Stimulated activated CD4-positive, alpha-beta T cell treated with anti-CD3 and anti-CD28 coated beads, Interleukin-2, amount 100 ng/mL, for 24 hours (primary cell): ENCODE measurements around the gene VWA5B1.

Source experiments
- DNase-seq, 2 donors: peaks; one replicate each; pipeline ENCODE4 v3.0.0-alpha.2; 2020

Gene VWA5B1

GRCh38 chr1:20371883-20372282 is 81.2 kb downstream of the VWA5B1 start:
- no peak for DNase-seq

GRCh38 chr1:20372676-20373075 is 82.0 kb downstream of the VWA5B1 start:
- DNase-seq = no peak

- no peak for DNase-seq
Measured at GRCh38 chr1:20373286-20373685, 82.6 kb downstream of the VWA5B1 start.

- no peak for DNase-seq
Measured at GRCh38 chr1:20373764-20374163, 83.1 kb downstream of the VWA5B1 start.

GRCh38 chr1:20375563-20375962 is 84.9 kb downstream of the VWA5B1 start:
- no peak for DNase-seq

- no peak for DNase-seq
Measured at GRCh38 chr1:20376171-20376570, 85.5 kb downstream of the VWA5B1 start.

GRCh38 chr1:20376880-20377494 is 86.3 kb downstream of the VWA5B1 start:
- DNase-seq = peak; percentile 71 to 77

- no peak for DNase-seq
Measured at GRCh38 chr1:20377516-20378270, 87.0 kb downstream of the VWA5B1 start.

GRCh38 chr1:20379075-20379474 is 88.4 kb downstream of the VWA5B1 start:
- no peak for DNase-seq

GRCh38 chr1:20380175-20380574 is 89.5 kb downstream of the VWA5B1 start:
- no peak for DNase-seq

- DNase-seq = no peak
Measured at GRCh38 chr1:20380616-20381035, 90.0 kb downstream of the VWA5B1 start.

- no peak for DNase-seq
Measured at GRCh38 chr1:20381045-20381641, 90.5 kb downstream of the VWA5B1 start.

GRCh38 chr1:20381961-20382360 is 91.3 kb downstream of the VWA5B1 start:
- no peak for DNase-seq

GRCh38 chr1:20382711-20383110 is 92.0 kb downstream of the VWA5B1 start:
- no peak for DNase-seq

GRCh38 chr1:20383631-20384030 is 93.0 kb downstream of the VWA5B1 start:
- no peak for DNase-seq

- no peak for DNase-seq
Measured at GRCh38 chr1:20385630-20386029, 95.0 kb downstream of the VWA5B1 start.

- DNase-seq = no peak
Measured at GRCh38 chr1:20386323-20387081, 95.8 kb downstream of the VWA5B1 start.

- DNase-seq = no peak
Measured at GRCh38 chr1:20389571-20389970, 98.9 kb downstream of the VWA5B1 start.

GRCh38 chr1:20390589-20391331 is 100.1 kb downstream of the VWA5B1 start:
- DNase-seq = no peak

GRCh38 chr1:20395255-20395654 is 104.6 kb downstream of the VWA5B1 start:
- DNase-seq = no peak

- DNase-seq = no peak
Measured at GRCh38 chr1:20398744-20399143, 108.1 kb downstream of the VWA5B1 start.

- DNase-seq = no peak
Measured at GRCh38 chr1:20399196-20399595, 108.5 kb downstream of the VWA5B1 start.
